Mesothelial cell of epicardium (in vitro differentiated cells): ENCODE data around the gene MAN1B1. TPM values are rescaled to one million over a fixed set of nuclear protein-coding genes. Genes with fewer than 3 reads are reported as not detected.

Experiments used
- DNase-seq, 2 experiments: peaks; one replicate each; pipeline ENCODE4 v3.0.0; 2021; ENCODE audit warnings: low spot score in 2 of 2; ENCODE audit not compliant: unreplicated experiment in 2 of 2
- H3K27ac Mint-ChIP-seq: 2 replicates; pipeline ENCODE4 v1.8.0; 2021; ENCODE audit warnings: mixed read lengths
- H3K27me3 Mint-ChIP-seq: 2 replicates; pipeline ENCODE4 v1.8.0; 2021; ENCODE audit warnings: low read depth, mixed read lengths
- H3K36me3 Mint-ChIP-seq: 2 replicates; pipeline ENCODE4 v1.8.0; 2021; ENCODE audit warnings: mixed read lengths
- H3K4me1 Mint-ChIP-seq: 2 replicates; pipeline ENCODE4 v1.8.0; 2021; ENCODE audit warnings: mixed read lengths
- H3K4me3 Mint-ChIP-seq: 2 replicates; pipeline ENCODE4 v1.8.0; 2021; ENCODE audit warnings: mild to moderate bottlenecking, moderate library complexity, mixed read lengths
- H3K9me3 Mint-ChIP-seq: 2 replicates; pipeline ENCODE4 v1.8.0; 2021; ENCODE audit warnings: mixed read lengths
- total RNA-seq: library from RNA; stranded (reverse); gene quantifications from 3 replicates; pipeline ENCODE4 v1.2.1, GENCODE V29; 2021
- TF ChIP-seq, protein P1 (sequence below): fragments of 200-600 bp; sonication (generic); IDR thresholded peaks from one replicate; pipeline ENCODE4 v1.5.0; 2021; ENCODE audit warnings: antibody characterized with exemption; ENCODE audit not compliant: unreplicated experiment

MAN1B1 gene
- total RNA-seq, 1 donor from 2014 or later = 65.1 TPM

GRCh38 chr9:137045294-137046087 is 41.3 kb upstream of the MAN1B1 start:
- Mint-ChIP-seq H3K9me3 (no peaks in the 10 kb centered on the region), H3K27ac (no peak overlapping the region), H3K4me1 (peaks cover 5% of the 10 kb centered on the region), H3K36me3 (no peaks in the 10 kb centered on the region), H3K4me3 (peak overlapping the region; percentile 76), H3K27me3 (peaks cover 61% of the 10 kb centered on the region)
- DNase-seq = no peak
- TF ChIP-seq, protein P1, sequence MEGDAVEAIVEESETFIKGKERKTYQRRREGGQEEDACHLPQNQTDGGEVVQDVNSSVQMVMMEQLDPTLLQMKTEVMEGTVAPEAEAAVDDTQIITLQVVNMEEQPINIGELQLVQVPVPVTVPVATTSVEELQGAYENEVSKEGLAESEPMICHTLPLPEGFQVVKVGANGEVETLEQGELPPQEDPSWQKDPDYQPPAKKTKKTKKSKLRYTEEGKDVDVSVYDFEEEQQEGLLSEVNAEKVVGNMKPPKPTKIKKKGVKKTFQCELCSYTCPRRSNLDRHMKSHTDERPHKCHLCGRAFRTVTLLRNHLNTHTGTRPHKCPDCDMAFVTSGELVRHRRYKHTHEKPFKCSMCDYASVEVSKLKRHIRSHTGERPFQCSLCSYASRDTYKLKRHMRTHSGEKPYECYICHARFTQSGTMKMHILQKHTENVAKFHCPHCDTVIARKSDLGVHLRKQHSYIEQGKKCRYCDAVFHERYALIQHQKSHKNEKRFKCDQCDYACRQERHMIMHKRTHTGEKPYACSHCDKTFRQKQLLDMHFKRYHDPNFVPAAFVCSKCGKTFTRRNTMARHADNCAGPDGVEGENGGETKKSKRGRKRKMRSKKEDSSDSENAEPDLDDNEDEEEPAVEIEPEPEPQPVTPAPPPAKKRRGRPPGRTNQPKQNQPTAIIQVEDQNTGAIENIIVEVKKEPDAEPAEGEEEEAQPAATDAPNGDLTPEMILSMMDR = no peak

GRCh38 chr9:137046088-137046787 is 40.5 kb upstream of the MAN1B1 start, which contains the start of gene NPDC1:
NPDC1 (minus strand) TSS chr9:137046177; CDS start chr9:137045989, 188 bp downstream.
- DNase-seq = peak; percentile 70 to 92
- H3K27me3 Mint-ChIP-seq = peaks cover 67% of the 10 kb centered on the region
- peak within 1 kb of the TSS; percentile 76 for H3K4me3 Mint-ChIP-seq
- peaks cover 5% of the 10 kb centered on the region for H3K4me1 Mint-ChIP-seq
- H3K27ac Mint-ChIP-seq = no peak within 1 kb of the TSS
- H3K36me3 Mint-ChIP-seq = no peaks in the 10 kb centered on the region
- TF ChIP-seq, protein P1 = peak; percentile 92
- no peaks in the 10 kb centered on the region for H3K9me3 Mint-ChIP-seq

- no peak for DNase-seq
- Mint-ChIP-seq H3K36me3 (no peaks in the 10 kb centered on the region), H3K27me3 (peaks cover 81% of the 10 kb centered on the region), H3K27ac (no peak overlapping the region), H3K4me1 (peaks cover 5% of the 10 kb centered on the region), H3K4me3 (no peak overlapping the region), H3K9me3 (no peaks in the 10 kb centered on the region)
- TF ChIP-seq, protein P1 = no peak
Observed at GRCh38 chr9:137048655-137049543, 37.9 kb upstream of the MAN1B1 start.

- no peaks in the 10 kb centered on the region for H3K36me3 Mint-ChIP-seq
- no peak overlapping the region for H3K27ac Mint-ChIP-seq
- no peaks in the 10 kb centered on the region for H3K9me3 Mint-ChIP-seq
- TF ChIP-seq, protein P1 = peak; percentile 65
- H3K4me3 Mint-ChIP-seq = no peak overlapping the region
- DNase-seq = peak in 1 of 2 experiments; percentile 64
- peaks cover 8% of the 10 kb centered on the region for H3K4me1 Mint-ChIP-seq
- peaks cover 79% of the 10 kb centered on the region for H3K27me3 Mint-ChIP-seq
Observed at GRCh38 chr9:137049544-137050449, 37.0 kb upstream of the MAN1B1 start.

DNA sequence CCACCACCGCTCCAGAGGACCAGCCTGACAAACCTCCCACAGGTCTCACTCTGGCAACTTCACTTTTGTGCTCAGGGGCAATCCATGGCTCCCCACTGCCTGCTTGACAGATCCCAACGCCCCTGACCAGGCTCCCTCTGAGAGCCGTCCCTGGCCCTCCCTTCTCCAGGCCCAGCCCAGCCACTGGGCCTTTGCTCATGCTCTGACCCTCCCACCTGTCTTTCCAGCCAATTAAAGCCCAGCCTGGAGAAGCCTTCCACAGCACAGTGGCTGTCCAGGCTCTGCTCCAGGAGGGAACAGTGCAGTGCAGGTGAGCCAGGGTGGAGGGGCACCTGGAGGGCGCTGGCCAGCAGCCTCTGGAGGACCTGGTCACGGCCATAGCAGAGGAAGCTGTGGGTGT is 36.2 kb upstream of the MAN1B1 start:
- no peak overlapping the region for H3K4me3 Mint-ChIP-seq
- H3K9me3 Mint-ChIP-seq = no peaks in the 10 kb centered on the region

More for the DNA sequence above, 36.2 kb upstream of the MAN1B1 start:
- peaks cover 80% of the 10 kb centered on the region for H3K27me3 Mint-ChIP-seq
- H3K36me3 Mint-ChIP-seq = no peaks in the 10 kb centered on the region
- no peak for DNase-seq
- no peak overlapping the region for H3K27ac Mint-ChIP-seq
- H3K4me1 Mint-ChIP-seq = peaks cover 5% of the 10 kb centered on the region
- TF ChIP-seq, protein P1 = no peak
